Kidney glomerular epithelial cell (primary cell): ENCODE results near the gene SEC11A.
"Not testable (repeated sequence)": the region's sequence is repeated elsewhere in the genome, so short reads cannot be mapped to it uniquely, and the experiment has no call there.

Experiments used
- DNase-seq: peaks from one replicate; lab custom pipeline; 2025; lab: John Stamatoyannopoulos, UW

The SEC11A gene

GRCh38 chr15:84681831-84682230, 34.1 kb downstream of the SEC11A start:
- peak; percentile 90 for DNase-seq

GRCh38 chr15:84671211-84671610, 44.7 kb downstream of the SEC11A start:
- peak; percentile 17 for DNase-seq

DNA sequence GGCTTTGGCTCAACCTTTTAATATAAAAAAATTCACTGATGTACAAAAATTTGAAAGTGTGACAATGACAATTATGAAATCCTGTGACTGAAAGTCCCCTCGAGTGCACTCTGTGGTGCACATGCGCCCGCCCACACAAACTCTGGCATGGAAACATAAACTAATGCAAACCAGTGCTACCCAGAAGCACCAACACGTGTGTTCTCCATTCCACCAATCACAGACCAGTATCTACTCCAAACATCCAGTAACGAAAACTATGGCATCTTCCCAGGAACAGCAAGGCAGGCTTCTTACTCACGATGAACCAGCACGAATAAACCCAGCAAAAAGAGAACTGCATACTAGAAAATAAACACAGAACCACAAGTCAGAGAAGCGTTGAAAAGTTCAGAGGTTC, 46.2 kb downstream of the SEC11A start:
- DNase-seq, result no peak

- DNase-seq, result no peak
These were observed 47.5 kb downstream of the SEC11A start for GRCh38 chr15:84668221-84668982.

GRCh38 chr15:84666373-84666772, 49.6 kb downstream of the SEC11A start:
- no peak for DNase-seq

GRCh38 chr15:84661001-84661400, 54.9 kb downstream of the SEC11A start:
- DNase-seq, result no peak

GRCh38 chr15:84659904-84660781, 55.8 kb downstream of the SEC11A start:
- no peak for DNase-seq

DNA sequence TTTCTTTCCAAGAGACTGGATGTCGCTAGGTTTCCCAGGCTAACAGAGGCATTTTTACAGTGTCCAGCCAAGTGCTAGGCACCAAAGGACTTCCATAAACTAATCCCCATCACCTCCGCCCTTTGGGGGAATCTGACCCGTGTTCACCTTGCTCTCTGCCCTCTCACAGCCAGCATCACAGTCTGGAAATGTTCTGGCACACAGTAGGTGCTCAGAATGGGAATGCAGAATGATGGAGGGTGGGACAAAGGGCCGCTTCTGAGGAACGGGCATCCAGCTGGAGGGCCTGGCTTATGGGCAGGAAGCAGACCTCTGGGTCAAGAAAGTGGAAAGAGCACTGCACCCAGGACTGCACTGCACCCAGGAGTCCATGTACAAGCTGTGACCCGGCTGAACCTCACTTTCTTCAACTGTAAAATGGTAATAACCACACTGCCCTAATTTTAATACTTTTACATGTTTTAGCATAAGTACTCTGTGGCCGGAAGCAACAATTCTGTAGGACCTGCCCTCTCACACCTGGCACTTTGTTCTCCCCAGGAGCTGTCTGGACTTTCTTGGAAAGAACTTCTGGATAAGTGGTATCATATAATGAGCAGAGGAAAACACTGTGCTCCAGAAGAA, 57.0 kb downstream of the SEC11A start:
- DNase-seq, result no peak

DNA sequence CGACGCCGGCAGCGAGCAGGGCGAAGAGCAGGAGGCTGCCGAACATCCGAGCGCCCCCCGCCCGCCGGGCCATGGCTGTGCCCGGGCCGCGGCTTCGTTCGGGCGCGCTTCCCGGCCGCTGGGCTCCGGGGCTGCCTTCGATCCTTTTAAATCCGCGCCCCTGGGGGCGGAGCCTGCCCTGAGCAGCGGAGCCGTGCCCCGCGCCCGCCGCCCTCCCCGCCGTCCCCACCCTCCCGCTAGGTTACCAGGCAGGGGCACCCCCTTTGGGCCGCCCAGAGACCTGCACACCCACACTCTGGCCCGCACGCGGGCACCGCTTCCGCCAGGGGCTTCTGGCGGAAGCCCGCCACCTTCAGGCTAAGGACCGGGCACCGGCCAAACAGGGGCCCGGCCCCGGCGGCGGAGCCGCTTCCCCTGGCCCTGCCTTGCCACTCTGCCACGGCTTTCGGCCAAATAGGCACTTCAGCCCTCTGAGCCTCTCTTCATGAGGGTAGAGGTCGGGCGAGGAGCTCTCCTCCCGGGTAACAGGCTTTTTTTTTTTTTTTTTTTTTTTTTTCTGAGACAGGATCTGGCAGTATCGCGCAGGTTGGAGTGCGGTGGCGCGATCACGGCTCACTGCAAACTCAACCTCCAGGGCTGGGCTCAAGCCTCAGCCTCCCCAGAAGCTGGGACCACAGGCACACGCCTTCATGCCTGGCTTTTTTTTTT, 57.7 kb downstream of the SEC11A start, which contains the start of gene NMB:
NMB (minus strand) TSS at position 120 of the 708 bp plus-strand sequence; CDS start at position 73, 47 bp downstream.
- peak; percentile 64 for DNase-seq

DNA sequence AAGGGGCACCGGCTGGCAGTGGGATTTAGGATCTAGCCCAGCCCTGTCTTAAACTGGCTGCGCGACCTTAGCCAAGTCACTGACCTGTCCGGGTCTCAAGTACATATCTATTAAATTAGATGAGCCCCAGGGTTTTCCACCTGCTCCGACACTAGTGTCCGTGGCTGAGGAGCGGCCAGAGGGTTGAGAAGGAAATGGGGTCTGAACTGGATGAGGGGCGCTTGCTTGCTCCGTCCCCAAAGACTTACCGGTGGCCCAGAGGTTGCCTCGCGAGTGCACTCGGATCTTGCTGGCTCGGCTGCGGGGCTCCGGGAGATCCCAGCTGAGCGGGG, 58.2 kb downstream of the SEC11A start:
- DNase-seq, result no peak

- no peak for DNase-seq
These were observed 59.0 kb downstream of the SEC11A start for GRCh38 chr15:84656972-84657371.

DNA sequence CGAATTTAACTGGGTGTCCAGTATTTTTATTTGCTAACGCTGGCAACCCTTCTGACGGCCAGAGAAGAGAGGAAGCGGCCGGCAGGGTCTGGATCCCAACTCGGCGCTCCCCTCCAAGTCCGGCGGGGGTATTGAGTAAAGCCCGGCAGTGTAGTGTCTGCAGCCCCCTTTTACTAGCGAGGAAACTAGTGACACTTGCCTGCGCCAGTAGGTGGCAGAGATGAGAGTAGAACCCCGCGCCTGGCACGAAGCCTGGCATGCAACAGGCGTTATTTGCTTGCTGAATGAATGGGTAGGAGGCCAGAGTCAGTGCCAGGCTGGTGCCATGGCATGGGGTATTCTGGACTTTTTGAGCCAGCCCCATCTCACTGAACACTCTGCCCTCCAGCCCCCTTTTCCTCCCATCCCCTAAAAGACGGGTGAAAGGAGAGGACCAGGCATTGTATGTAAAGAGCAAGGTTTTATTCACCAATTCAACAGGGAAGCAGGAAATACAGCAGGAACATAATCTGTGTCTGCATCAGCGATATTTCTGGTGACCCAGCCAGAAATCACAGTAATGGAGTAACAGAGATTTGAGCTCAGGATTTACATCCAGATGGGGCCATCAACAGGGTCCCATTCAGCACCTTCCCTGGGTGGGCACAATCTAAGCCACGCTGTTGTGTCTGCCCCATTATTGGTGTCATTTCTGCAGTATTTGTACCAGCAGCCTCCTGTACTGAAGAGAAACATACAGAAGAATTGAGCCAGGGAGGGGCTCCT, 61.1 kb downstream of the SEC11A start:
- peak; percentile 82 for DNase-seq

GRCh38 chr15:84653910-84654688, 61.8 kb downstream of the SEC11A start, which contains the start of gene WDR73:
Gene WDR73, minus strand, starts transcription at chr15:84654283. Its CDS starts 9 bp downstream, at chr15:84654274.
- DNase-seq, result peak; percentile 79

GRCh38 chr15:84653584-84653909, 62.4 kb downstream of the SEC11A start:
- DNase-seq, result no peak

GRCh38 chr15:84649706-84650105, 66.2 kb downstream of the SEC11A start:
- no peak for DNase-seq

GRCh38 chr15:84648539-84648938, 67.4 kb downstream of the SEC11A start:
- DNase-seq, result no peak

- DNase-seq, result no peak
These were observed 68.2 kb downstream of the SEC11A start for GRCh38 chr15:84647726-84648125.

- no peak for DNase-seq
These were observed 69.9 kb downstream of the SEC11A start for GRCh38 chr15:84645997-84646396.

- DNase-seq, result no peak
These were observed 70.4 kb downstream of the SEC11A start for GRCh38 chr15:84645496-84645895.

- DNase-seq, result no peak
These were observed 72.1 kb downstream of the SEC11A start for GRCh38 chr15:84643838-84644237.

GRCh38 chr15:84642640-84643039, 73.3 kb downstream of the SEC11A start:
- DNase-seq, result not testable (repeated sequence)
